SK-N-MC (cell line): ENCODE measurements around the gene LRBA.

Experiments used
- EZH2 ChIP-seq: fragments of 200-600 bp; sonication (generic); IDR thresholded peaks from one replicate; pipeline ENCODE4 v1.6.1; 2017; ENCODE audit warnings: antibody characterized with exemption
- POLR2AphosphoS5 ChIP-seq: IDR thresholded peaks from 2 replicates; pipeline ENCODE4 v1.6.1; 2012; ENCODE audit warnings: mild to moderate bottlenecking, low read depth, low read length, borderline replicate concordance

DNA sequence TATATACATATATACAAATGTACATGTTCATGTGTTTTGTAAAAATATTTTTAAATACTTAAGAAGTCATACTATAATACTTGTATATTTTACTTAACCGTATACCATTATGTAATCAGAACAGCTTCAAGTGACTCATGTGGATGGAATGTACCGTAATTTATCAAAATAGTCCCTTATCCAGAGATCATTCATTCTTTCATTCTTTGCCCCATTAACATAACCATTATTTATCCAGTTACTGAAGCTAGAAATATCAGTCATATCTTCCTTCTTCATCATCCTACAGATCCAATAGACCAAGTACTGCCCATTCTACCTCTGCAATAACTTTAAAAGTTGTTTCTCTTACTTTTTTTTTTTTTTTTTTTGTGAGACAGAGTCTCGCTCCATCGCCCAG lies 268.9 kb downstream of the LRBA start:
- no peak for TF ChIP-seq POLR2AphosphoS5
- no peak for TF ChIP-seq EZH2
